ENCODE results near the gene CA10.

DNA sequence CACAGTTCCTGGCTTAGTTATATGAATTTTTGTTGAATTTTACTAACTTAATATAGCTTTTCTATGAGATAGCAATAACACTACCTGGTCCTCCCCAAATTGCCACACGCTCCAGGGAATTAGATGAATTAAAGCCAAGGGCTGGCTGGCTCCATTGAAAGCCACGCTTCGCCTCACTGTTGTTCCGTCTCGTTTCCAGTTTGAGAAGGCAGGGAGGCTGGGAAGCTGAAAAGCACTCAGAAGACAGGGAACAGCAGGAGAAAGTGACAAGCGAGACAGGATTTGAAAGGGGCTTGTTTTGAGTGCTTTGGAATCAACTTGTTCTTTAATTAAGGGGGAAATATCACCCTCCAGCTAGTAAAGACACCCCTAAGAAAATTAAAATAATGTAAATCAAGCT lies 425.3 kb downstream of the CA10 start:
- TF ChIP-seq EZH2 (IDR thresholded peaks at IDR 0.05; ENCODE audit: low read depth, unreplicated experiment) (no peak), POLR2AphosphoS5 (IDR thresholded peaks at IDR 0.05; ENCODE audit: low read depth) (no peak), ZNF114 (CRISPR knock-in tag; IDR thresholded peaks at IDR 0.05) (no peak), CREB1 (CRISPR knock-in tag; IDR thresholded peaks at IDR 0.05; ENCODE audit: low read depth) (no peak)
- TF ChIP-seq, protein P1, sequence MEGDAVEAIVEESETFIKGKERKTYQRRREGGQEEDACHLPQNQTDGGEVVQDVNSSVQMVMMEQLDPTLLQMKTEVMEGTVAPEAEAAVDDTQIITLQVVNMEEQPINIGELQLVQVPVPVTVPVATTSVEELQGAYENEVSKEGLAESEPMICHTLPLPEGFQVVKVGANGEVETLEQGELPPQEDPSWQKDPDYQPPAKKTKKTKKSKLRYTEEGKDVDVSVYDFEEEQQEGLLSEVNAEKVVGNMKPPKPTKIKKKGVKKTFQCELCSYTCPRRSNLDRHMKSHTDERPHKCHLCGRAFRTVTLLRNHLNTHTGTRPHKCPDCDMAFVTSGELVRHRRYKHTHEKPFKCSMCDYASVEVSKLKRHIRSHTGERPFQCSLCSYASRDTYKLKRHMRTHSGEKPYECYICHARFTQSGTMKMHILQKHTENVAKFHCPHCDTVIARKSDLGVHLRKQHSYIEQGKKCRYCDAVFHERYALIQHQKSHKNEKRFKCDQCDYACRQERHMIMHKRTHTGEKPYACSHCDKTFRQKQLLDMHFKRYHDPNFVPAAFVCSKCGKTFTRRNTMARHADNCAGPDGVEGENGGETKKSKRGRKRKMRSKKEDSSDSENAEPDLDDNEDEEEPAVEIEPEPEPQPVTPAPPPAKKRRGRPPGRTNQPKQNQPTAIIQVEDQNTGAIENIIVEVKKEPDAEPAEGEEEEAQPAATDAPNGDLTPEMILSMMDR (conservative IDR thresholded peaks at IDR 0.05; ENCODE audit: low read depth in 2 of 2) = no peak

Data from GM23338 (cell line).